ENCODE results near the gene BTBD9. TPM values are rescaled to one million over a fixed set of nuclear protein-coding genes. Genes with fewer than 3 reads are reported as not detected.

Gene BTBD9
- polyA plus RNA-seq, 1 donor (not counting 4 experiments of a cell fraction or from before 2014, with no cell fraction given): 6.8 TPM

DNA sequence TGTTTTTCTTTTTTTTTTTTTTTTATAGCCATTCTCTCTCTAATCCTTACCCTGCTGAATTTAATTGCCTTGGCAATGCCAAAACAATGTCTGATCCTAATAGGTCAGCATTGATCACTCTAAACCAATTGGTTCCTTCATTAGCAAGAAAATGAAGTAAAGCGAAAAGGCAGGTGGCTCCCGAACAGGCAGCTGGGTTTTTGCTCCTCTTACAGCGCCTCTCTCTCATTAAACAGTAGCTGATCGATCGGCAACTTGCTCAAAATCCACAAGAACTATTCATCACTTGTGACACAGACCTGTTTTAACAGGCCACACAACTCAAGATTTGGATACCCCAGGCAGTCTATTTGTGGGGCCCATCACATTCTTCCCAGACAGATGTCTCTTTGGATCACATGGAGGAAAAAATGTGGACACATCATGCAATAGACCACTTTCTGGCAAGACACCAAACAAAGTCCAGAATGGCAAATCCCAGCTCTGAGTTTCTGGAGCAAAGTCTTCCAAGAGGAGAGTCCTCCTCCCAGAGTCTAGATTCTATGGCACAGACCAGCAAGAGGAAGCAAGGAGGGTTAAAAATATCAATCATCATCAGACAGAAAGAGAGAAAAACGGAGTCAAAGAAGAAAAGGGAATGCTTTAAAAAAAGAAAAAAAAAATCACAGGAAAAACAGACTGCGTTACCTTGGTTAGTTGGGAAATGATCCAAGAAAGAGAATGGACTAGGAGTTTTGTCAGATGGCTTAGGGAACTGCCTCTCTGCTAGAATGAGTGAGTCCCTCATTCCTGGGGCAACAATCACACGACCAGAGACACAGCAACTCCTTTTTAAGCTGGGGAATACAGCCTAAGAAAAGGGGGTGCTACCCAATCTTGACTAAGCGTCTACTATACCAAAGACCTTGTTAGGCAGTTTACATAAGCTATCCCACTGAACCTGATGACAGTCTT lies 247.8 kb downstream of the BTBD9 start:
- no peak for FAIRE-seq
- dilution Hi-C loops (cut with MboI; ENCODE audit: extremely low pct_ligation_motif_present, low sequenced_read_pairs): no loop called here
- TF ChIP-seq EZH2 (IDR thresholded peaks at IDR 0.05; ENCODE audit: low read length): no peak
- TF ChIP-seq, protein P1, sequence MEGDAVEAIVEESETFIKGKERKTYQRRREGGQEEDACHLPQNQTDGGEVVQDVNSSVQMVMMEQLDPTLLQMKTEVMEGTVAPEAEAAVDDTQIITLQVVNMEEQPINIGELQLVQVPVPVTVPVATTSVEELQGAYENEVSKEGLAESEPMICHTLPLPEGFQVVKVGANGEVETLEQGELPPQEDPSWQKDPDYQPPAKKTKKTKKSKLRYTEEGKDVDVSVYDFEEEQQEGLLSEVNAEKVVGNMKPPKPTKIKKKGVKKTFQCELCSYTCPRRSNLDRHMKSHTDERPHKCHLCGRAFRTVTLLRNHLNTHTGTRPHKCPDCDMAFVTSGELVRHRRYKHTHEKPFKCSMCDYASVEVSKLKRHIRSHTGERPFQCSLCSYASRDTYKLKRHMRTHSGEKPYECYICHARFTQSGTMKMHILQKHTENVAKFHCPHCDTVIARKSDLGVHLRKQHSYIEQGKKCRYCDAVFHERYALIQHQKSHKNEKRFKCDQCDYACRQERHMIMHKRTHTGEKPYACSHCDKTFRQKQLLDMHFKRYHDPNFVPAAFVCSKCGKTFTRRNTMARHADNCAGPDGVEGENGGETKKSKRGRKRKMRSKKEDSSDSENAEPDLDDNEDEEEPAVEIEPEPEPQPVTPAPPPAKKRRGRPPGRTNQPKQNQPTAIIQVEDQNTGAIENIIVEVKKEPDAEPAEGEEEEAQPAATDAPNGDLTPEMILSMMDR (optimal IDR thresholded peaks at IDR 0.05 in 1 of 3, IDR thresholded peaks at IDR 0.05 in 1 of 3, conservative IDR thresholded peaks at IDR 0.05 in 1 of 3; ENCODE audit: extremely low read depth in 1 of 3, insufficient read depth in 2 of 3, low read length in 3 of 3): no peak
- Histone ChIP-seq H3K36me3 (ENCODE audit: control insufficient read depth in 2 of 2, extremely low read depth in 1 of 2, insufficient read depth in 2 of 2, low read length in 2 of 2) (no peaks in the 10 kb centered on the region), H3K9me3 (ENCODE audit: control insufficient read depth, low read depth, low read length) (no peaks in the 10 kb centered on the region), H3K4me2 (ENCODE audit: control insufficient read depth, extremely low read depth, insufficient read depth, low read depth, low read length) (no peak overlapping the region), H3K9me1 (ENCODE audit: control insufficient read depth, extremely low read depth, insufficient read depth, low read length) (no peaks in the 10 kb centered on the region), H3K4me1 (ENCODE audit: control insufficient read depth, extremely low read depth, insufficient read depth, low read length) (peaks cover 18% of the 10 kb centered on the region), H2AFZ (ENCODE audit: control insufficient read depth, low read length) (no peak overlapping the region), H3K79me2 (ENCODE audit: control insufficient read depth, insufficient read depth, low read length) (no peaks in the 10 kb centered on the region), H3K27ac (ENCODE audit: control insufficient read depth, insufficient read depth, low read length) (no peak overlapping the region), H4K20me1 (ENCODE audit: control insufficient read depth, extremely low read depth, insufficient read depth, low read length) (no peaks in the 10 kb centered on the region), H3K4me3 (ENCODE audit: control insufficient read depth in 2 of 3, extremely low read depth in 1 of 3, insufficient read depth in 2 of 3, low read depth in 1 of 3, low read length in 3 of 3) (no peak overlapping the region), H3K27me3 (ENCODE audit: control insufficient read depth, extremely low read depth, insufficient read depth, low read length) (no peaks in the 10 kb centered on the region), H3K9ac (ENCODE audit: control insufficient read depth, extremely low read depth, insufficient read depth, low read length) (no peak overlapping the region)
- no peak for DNase-seq (ENCODE audit: low read depth, low spot score)

DNA sequence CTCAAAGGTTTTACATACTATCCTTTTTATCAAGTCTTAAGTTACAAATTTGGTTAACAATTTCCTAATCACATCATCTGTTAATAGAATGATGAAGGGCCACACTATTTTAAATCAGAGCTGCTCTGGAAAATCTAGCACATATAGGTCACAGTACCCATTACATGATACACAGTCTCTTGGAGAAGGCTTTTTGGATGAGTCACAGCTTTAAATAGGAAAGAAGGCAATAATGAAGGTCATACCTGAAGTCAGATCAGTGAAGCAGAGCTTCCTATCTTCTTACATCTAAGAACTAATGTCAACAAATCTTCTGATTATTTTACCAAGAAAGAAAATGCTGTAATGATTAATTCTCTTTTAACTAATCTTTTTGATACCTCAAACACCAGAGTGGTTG lies 248.5 kb downstream of the BTBD9 start:
- H3K4me1 ChIP-seq (ENCODE audit: control insufficient read depth, extremely low read depth, insufficient read depth, low read length): peaks cover 15% of the 10 kb centered on the region
- dilution Hi-C loops (cut with MboI; ENCODE audit: extremely low pct_ligation_motif_present, low sequenced_read_pairs): no loop called here
- no peak overlapping the region for H3K4me2 ChIP-seq (ENCODE audit: control insufficient read depth, extremely low read depth, insufficient read depth, low read depth, low read length)
- H3K36me3 ChIP-seq (ENCODE audit: control insufficient read depth in 2 of 2, extremely low read depth in 1 of 2, insufficient read depth in 2 of 2, low read length in 2 of 2): no peaks in the 10 kb centered on the region
- no peaks in the 10 kb centered on the region for H3K27me3 ChIP-seq (ENCODE audit: control insufficient read depth, extremely low read depth, insufficient read depth, low read length)
- H3K9ac ChIP-seq (ENCODE audit: control insufficient read depth, extremely low read depth, insufficient read depth, low read length): no peak overlapping the region
- no peak overlapping the region for H2AFZ ChIP-seq (ENCODE audit: control insufficient read depth, low read length)
- peak; percentile 13 for DNase-seq (ENCODE audit: low read depth, low spot score)
- no peaks in the 10 kb centered on the region for H3K79me2 ChIP-seq (ENCODE audit: control insufficient read depth, insufficient read depth, low read length)
- H4K20me1 ChIP-seq (ENCODE audit: control insufficient read depth, extremely low read depth, insufficient read depth, low read length): no peaks in the 10 kb centered on the region
- no peak overlapping the region for H3K4me3 ChIP-seq (ENCODE audit: control insufficient read depth in 2 of 3, extremely low read depth in 1 of 3, insufficient read depth in 2 of 3, low read depth in 1 of 3, low read length in 3 of 3)
- H3K27ac ChIP-seq (ENCODE audit: control insufficient read depth, insufficient read depth, low read length): no peak overlapping the region
- TF ChIP-seq, protein P1 (optimal IDR thresholded peaks at IDR 0.05 in 1 of 3, IDR thresholded peaks at IDR 0.05 in 1 of 3, conservative IDR thresholded peaks at IDR 0.05 in 1 of 3; ENCODE audit: extremely low read depth in 1 of 3, insufficient read depth in 2 of 3, low read length in 3 of 3): no peak
- TF ChIP-seq EZH2 (IDR thresholded peaks at IDR 0.05; ENCODE audit: low read length): no peak
- no peaks in the 10 kb centered on the region for H3K9me3 ChIP-seq (ENCODE audit: control insufficient read depth, low read depth, low read length)
- H3K9me1 ChIP-seq (ENCODE audit: control insufficient read depth, extremely low read depth, insufficient read depth, low read length): no peaks in the 10 kb centered on the region
- no peak for FAIRE-seq
